ENCODE results near the gene GDF11. TPM values are rescaled to one million over a fixed set of nuclear protein-coding genes. Genes with fewer than 3 reads are reported as not detected.

The GDF11 gene
- total RNA-seq, 1 donor from 2014 or later, result 5.8 TPM

- Histone ChIP-seq H3K4me1 (peaks cover 55% of the 10 kb centered on the region), H3K27me3 (no peaks in the 10 kb centered on the region), H3K27ac (no peak overlapping the region), H3K4me3 (no peak overlapping the region), H3K9me3 (no peaks in the 10 kb centered on the region), H3K36me3 (peaks cover 56% of the 10 kb centered on the region)
- intact Hi-C loops (cut with DNase I), result no loop called here
- ATAC-seq (no peak), DNase-seq (no peak)
- TF ChIP-seq, protein P1, sequence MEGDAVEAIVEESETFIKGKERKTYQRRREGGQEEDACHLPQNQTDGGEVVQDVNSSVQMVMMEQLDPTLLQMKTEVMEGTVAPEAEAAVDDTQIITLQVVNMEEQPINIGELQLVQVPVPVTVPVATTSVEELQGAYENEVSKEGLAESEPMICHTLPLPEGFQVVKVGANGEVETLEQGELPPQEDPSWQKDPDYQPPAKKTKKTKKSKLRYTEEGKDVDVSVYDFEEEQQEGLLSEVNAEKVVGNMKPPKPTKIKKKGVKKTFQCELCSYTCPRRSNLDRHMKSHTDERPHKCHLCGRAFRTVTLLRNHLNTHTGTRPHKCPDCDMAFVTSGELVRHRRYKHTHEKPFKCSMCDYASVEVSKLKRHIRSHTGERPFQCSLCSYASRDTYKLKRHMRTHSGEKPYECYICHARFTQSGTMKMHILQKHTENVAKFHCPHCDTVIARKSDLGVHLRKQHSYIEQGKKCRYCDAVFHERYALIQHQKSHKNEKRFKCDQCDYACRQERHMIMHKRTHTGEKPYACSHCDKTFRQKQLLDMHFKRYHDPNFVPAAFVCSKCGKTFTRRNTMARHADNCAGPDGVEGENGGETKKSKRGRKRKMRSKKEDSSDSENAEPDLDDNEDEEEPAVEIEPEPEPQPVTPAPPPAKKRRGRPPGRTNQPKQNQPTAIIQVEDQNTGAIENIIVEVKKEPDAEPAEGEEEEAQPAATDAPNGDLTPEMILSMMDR (IDR thresholded peaks at IDR 0.05), result no peak
Observed at GRCh38 chr12:55723516-55724225, 19.3 kb upstream of the GDF11 start.

DNA sequence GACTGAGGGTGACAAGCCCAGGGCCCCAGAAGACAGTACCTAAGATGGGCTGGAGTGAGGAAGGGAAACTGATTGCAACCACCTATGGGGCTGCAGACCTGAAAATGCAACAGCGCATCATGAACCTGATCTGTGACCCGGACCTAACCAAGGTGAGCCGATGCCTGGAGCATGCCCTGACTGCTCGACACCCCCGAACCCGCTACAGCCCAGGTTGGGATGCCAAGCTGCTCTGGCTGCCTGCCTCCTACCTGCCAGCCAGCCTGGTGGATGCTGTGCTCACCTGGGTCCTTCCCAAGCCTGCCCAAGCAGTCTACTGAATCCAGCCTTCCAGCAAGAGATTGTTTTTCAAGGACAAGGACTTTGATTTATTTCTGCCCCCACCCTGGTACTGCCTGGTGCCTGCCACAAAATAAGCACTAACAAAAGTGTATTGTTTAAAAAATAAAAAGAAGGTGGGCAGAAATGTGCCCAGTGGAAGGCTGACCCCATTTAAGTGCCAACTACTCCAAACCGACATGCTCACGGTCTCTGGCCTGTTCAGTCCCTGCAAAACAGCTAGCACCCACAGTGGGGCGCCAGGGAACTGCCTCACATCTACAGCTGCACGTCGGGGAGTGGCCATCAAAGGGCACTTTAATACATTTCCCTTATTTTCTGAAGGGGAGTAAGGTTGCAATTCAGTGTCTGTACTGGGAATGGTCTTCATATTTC lies 18.5 kb upstream of the GDF11 start:
- intact Hi-C loops (cut with DNase I), result no loop called here
- Histone ChIP-seq H3K4me1 (peaks cover 50% of the 10 kb centered on the region), H3K27ac (no peak overlapping the region), H3K4me3 (no peak overlapping the region), H3K9me3 (no peaks in the 10 kb centered on the region), H3K27me3 (no peaks in the 10 kb centered on the region), H3K36me3 (peaks cover 54% of the 10 kb centered on the region)
- TF ChIP-seq, protein P1 (IDR thresholded peaks at IDR 0.05), result peak; percentile 56
- ATAC-seq (no peak), DNase-seq (peak; percentile 79)

DNA sequence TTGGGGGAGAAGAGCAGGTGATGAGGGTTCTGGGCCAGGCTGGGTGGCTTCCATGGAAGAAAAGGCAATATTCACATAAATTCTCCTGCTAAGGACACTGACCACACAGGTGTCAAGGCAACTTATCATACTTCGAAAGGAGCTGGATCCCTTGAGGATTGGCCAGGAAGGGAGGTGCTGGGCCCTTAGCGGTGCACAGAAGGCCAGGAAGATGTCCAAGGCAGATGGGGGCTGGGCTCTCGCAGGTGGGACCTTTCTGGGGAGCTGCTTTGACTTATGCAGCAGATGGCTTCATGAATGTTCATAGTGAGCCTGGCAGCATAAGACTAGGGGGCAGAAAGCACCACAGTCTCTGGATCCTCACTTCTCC lies 18.0 kb upstream of the GDF11 start:
- Histone ChIP-seq H3K36me3 (peaks cover 51% of the 10 kb centered on the region), H3K4me1 (peaks cover 48% of the 10 kb centered on the region), H3K9me3 (no peaks in the 10 kb centered on the region), H3K4me3 (no peak overlapping the region), H3K27me3 (no peaks in the 10 kb centered on the region), H3K27ac (no peak overlapping the region)
- TF ChIP-seq, protein P1 (IDR thresholded peaks at IDR 0.05), result no peak
- ATAC-seq (no peak), DNase-seq (no peak)
- intact Hi-C loops (cut with DNase I), result no loop called here

- Histone ChIP-seq H3K9me3 (no peaks in the 10 kb centered on the region), H3K27me3 (no peaks in the 10 kb centered on the region), H3K4me3 (no peak overlapping the region), H3K4me1 (peaks cover 48% of the 10 kb centered on the region), H3K27ac (no peak overlapping the region), H3K36me3 (peaks cover 51% of the 10 kb centered on the region)
- TF ChIP-seq, protein P1 (IDR thresholded peaks at IDR 0.05), result no peak
- ATAC-seq, result no peak
- no peak for DNase-seq
- intact Hi-C loops (cut with DNase I), result no loop called here
Observed at GRCh38 chr12:55725556-55725955, 17.4 kb upstream of the GDF11 start.

DNA sequence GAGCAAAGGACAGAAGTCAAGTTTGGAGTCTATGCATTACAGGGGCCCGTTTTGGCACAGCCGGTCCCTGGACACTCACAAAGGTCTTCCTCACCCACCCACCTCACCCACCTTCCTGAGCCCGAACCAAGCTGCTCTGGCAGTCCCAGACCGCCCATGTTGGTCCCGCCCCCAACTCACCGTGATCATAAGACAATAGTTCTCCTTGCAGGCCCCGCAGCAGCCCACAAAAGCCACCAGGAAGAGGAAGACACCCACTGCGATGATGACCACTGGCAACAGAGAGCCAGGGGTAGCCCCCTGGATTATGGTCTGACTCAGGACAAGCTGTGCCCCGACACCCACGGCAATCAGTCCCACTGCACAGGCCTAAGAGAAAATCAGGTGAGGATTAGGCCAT lies 16.0 kb upstream of the GDF11 start:
- intact Hi-C loops (cut with DNase I), result no loop called here

More for the DNA sequence above, 16.0 kb upstream of the GDF11 start:
- Histone ChIP-seq H3K27me3 (no peaks in the 10 kb centered on the region), H3K27ac (peak overlapping the region; percentile 97), H3K36me3 (peaks cover 51% of the 10 kb centered on the region), H3K9me3 (no peaks in the 10 kb centered on the region), H3K4me1 (peaks cover 44% of the 10 kb centered on the region), H3K4me3 (peak overlapping the region; percentile 74)
- DNase-seq (no peak), ATAC-seq (no peak)
- TF ChIP-seq, protein P1 (IDR thresholded peaks at IDR 0.05), result no peak
